ENCODE measurements around the gene BLVRA. TPM values are rescaled to one million over a fixed set of nuclear protein-coding genes. Genes with fewer than 3 reads are reported as not detected.
"Not testable (repeated sequence)": the region's sequence is repeated elsewhere in the genome, so short reads cannot be mapped to it uniquely, and the experiment has no call there.

BLVRA gene
- polyA plus RNA-seq, 6 donors from 2014 or later: 3.5 to 15.9 (median 9.5) TPM

GRCh38 chr7:43734575-43735332, 23.7 kb upstream of the BLVRA start:
- H3K4me1 Mint-ChIP-seq; H3K9me3 Mint-ChIP-seq; ATAC-seq (ENCODE audit: low read depth in 2 of 2); H3K36me3 Mint-ChIP-seq; H3K27ac Mint-ChIP-seq; DNase-seq: not testable (repeated sequence)
- Mint-ChIP-seq H3K4me3 (peak overlapping the region in 1 of 8 donors; percentile 31), H3K27me3 (peaks cover 4 to 15% (median 14%) of the 10 kb centered on the region in 3 donors)

- no peaks in the 10 kb centered on the region for H3K36me3 Mint-ChIP-seq
- H3K4me3 Mint-ChIP-seq: no peak overlapping the region
- peaks cover 4 to 15% (median 14%) of the 10 kb centered on the region in 3 donors for H3K27me3 Mint-ChIP-seq
- ATAC-seq (ENCODE audit: low read depth in 2 of 2) (no peak), DNase-seq (no peak)
- no peaks in the 10 kb centered on the region for H3K9me3 Mint-ChIP-seq
- H3K4me1 Mint-ChIP-seq: no peaks in the 10 kb centered on the region
- no peak overlapping the region for H3K27ac Mint-ChIP-seq
Observed at GRCh38 chr7:43735403-43735801, 23.1 kb upstream of the BLVRA start.

GRCh38 chr7:43735802-43736603, 22.5 kb upstream of the BLVRA start:
- peak in 1 of 2 donors; percentile 12 for ATAC-seq (ENCODE audit: low read depth in 2 of 2)
- Mint-ChIP-seq H3K27ac (no peak overlapping the region), H3K36me3 (no peaks in the 10 kb centered on the region)

GRCh38 chr7:43737467-43738127, 20.9 kb upstream of the BLVRA start:
- no peaks in the 10 kb centered on the region for H3K9me3 Mint-ChIP-seq
- no peaks in the 10 kb centered on the region for H3K4me1 Mint-ChIP-seq
- peaks cover 4 to 15% (median 14%) of the 10 kb centered on the region in 3 donors for H3K27me3 Mint-ChIP-seq
- ATAC-seq (ENCODE audit: low read depth in 2 of 2): no peak
- no peak overlapping the region for H3K4me3 Mint-ChIP-seq
- no peak overlapping the region for H3K27ac Mint-ChIP-seq
- no peaks in the 10 kb centered on the region for H3K36me3 Mint-ChIP-seq
- DNase-seq: no peak

More at GRCh38 chr7:43735802-43736603, 22.5 kb upstream of the BLVRA start:
- no peak overlapping the region for H3K4me3 Mint-ChIP-seq
- no peaks in the 10 kb centered on the region for H3K9me3 Mint-ChIP-seq
- H3K4me1 Mint-ChIP-seq: no peaks in the 10 kb centered on the region
- DNase-seq: no peak
- H3K27me3 Mint-ChIP-seq: peaks cover 4 to 15% (median 14%) of the 10 kb centered on the region in 3 donors

GRCh38 chr7:43742692-43743091, 15.8 kb upstream of the BLVRA start:
- no peaks in the 10 kb centered on the region for H3K36me3 Mint-ChIP-seq
- no peak overlapping the region for H3K27ac Mint-ChIP-seq
- no peaks in the 10 kb centered on the region for H3K9me3 Mint-ChIP-seq
- H3K27me3 Mint-ChIP-seq: peaks cover 7 to 11% (median 10%) of the 10 kb centered on the region in 3 donors
- no peaks in the 10 kb centered on the region for H3K4me1 Mint-ChIP-seq
- ATAC-seq (ENCODE audit: low read depth in 2 of 2): no peak
- H3K4me3 Mint-ChIP-seq: no peak overlapping the region
- DNase-seq: no peak

- Mint-ChIP-seq H3K9me3 (no peaks in the 10 kb centered on the region), H3K4me3 (no peak overlapping the region), H3K27me3 (peaks cover 16 to 18% (median 17%) of the 10 kb centered on the region in 3 donors)
Observed at GRCh38 chr7:43747328-43748105, 11.0 kb upstream of the BLVRA start.

GRCh38 chr7:43749383-43749940, 9.0 kb upstream of the BLVRA start:
- no peak for DNase-seq
- no peak for ATAC-seq (ENCODE audit: low read depth in 2 of 2)
- H3K27ac Mint-ChIP-seq: no peak overlapping the region
- H3K4me3 Mint-ChIP-seq: no peak overlapping the region
- H3K4me1 Mint-ChIP-seq: no peaks in the 10 kb centered on the region
- no peaks in the 10 kb centered on the region for H3K36me3 Mint-ChIP-seq
- H3K27me3 Mint-ChIP-seq: peaks cover 16 to 18% (median 17%) of the 10 kb centered on the region in 3 donors
- no peaks in the 10 kb centered on the region for H3K9me3 Mint-ChIP-seq

More at GRCh38 chr7:43747328-43748105, 11.0 kb upstream of the BLVRA start:
- H3K4me1 Mint-ChIP-seq: no peaks in the 10 kb centered on the region
- H3K36me3 Mint-ChIP-seq: no peaks in the 10 kb centered on the region
- ATAC-seq (ENCODE audit: low read depth in 2 of 2): no peak
- no peak overlapping the region for H3K27ac Mint-ChIP-seq
- DNase-seq: no peak

GRCh38 chr7:43750016-43750887, 8.2 kb upstream of the BLVRA start:
- Mint-ChIP-seq H3K27ac (no peak overlapping the region), H3K4me3 (no peak overlapping the region), H3K4me1 (no peaks in the 10 kb centered on the region), H3K27me3 (peaks cover 17 to 19% (median 18%) of the 10 kb centered on the region in 3 donors), H3K9me3 (no peaks in the 10 kb centered on the region), H3K36me3 (no peaks in the 10 kb centered on the region)
- DNase-seq (no peak), ATAC-seq (ENCODE audit: low read depth in 2 of 2) (no peak)

- no peak for DNase-seq
- ATAC-seq (ENCODE audit: low read depth in 2 of 2): no peak
- H3K4me3 Mint-ChIP-seq: peak overlapping the region in 1 of 8 donors; percentile 37
- peaks cover 11 to 17% (median 15%) of the 10 kb centered on the region in 3 donors for H3K27me3 Mint-ChIP-seq
- H3K27ac Mint-ChIP-seq: no peak overlapping the region
- no peaks in the 10 kb centered on the region for H3K36me3 Mint-ChIP-seq
- peaks cover under 1 to 6% (median 1%) of the 10 kb centered on the region in 3 donors for H3K4me1 Mint-ChIP-seq
- no peaks in the 10 kb centered on the region for H3K9me3 Mint-ChIP-seq
Observed at GRCh38 chr7:43752411-43752810, 6.1 kb upstream of the BLVRA start.

GRCh38 chr7:43753271-43753810, 5.1 kb upstream of the BLVRA start:
- Mint-ChIP-seq H3K4me3 (peak overlapping the region in 1 of 8 donors; percentile 10), H3K36me3 (no peaks in the 10 kb centered on the region), H3K9me3 (no peaks in the 10 kb centered on the region), H3K27me3 (peaks cover 17 to 24% (median 20%) of the 10 kb centered on the region in 3 donors), H3K4me1 (peaks cover 8 to 14% (median 8%) of the 10 kb centered on the region in 3 donors), H3K27ac (no peak overlapping the region)
- no peak for ATAC-seq (ENCODE audit: low read depth in 2 of 2)
- DNase-seq: no peak

GRCh38 chr7:43753843-43754242, 4.6 kb upstream of the BLVRA start:
- Mint-ChIP-seq H3K27ac (no peak overlapping the region), H3K9me3 (no peaks in the 10 kb centered on the region), H3K4me3 (no peak overlapping the region), H3K27me3 (peaks cover 17 to 24% (median 19%) of the 10 kb centered on the region in 3 donors), H3K36me3 (no peaks in the 10 kb centered on the region), H3K4me1 (peaks cover 8 to 14% (median 8%) of the 10 kb centered on the region in 3 donors)
- ATAC-seq (ENCODE audit: low read depth in 2 of 2) (no peak), DNase-seq (no peak)

Data from naive B cell (primary cell).